GM18870 (cell line): ENCODE measurements around the gene MUTYH.

ENCODE experiments used
- ATAC-seq: cut with Tn5 transposase; IDR thresholded peaks from one replicate; pipeline ENCODE4 v1.9.1; 2021; ENCODE audit warnings: moderate library complexity; ENCODE audit not compliant: unreplicated experiment

Gene MUTYH

GRCh38 chr1:45351508-45351907 is 11.3 kb upstream of the MUTYH start:
- no peak for ATAC-seq

DNA sequence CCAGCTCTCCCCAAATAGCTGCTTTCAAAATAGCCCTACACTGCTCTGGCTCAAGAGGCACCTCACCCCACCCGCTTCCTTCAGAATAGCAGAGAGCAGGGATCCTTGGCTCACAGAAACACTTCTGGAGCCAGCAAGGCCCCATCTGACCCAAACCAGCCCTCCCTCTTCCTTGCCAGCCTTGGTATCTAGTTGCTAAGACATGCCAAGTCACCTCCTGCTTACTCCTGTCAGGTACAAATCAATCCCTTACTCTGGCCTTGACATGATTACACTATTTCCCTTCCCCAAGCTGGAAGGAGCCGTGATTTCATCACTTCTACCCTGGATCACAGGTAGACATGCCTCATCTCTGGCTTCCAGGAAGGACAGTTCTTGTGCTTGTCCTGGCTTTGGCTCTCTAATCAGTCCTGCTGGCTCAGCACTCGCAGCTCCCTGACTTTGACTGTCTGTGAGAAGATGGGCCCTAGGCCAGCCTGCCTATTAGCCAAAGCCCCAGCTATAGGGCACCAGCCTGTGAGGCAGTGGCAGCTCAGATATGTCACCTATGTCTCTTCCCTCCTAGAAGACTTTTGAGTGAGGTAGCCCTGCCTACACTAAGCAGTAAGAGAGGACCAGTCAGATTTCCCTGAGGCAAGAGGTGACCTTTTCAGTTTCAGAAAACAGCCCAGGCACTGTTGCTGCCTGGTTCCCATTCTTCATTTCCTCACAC is 8.9 kb upstream of the MUTYH start:
- no peak for ATAC-seq

DNA sequence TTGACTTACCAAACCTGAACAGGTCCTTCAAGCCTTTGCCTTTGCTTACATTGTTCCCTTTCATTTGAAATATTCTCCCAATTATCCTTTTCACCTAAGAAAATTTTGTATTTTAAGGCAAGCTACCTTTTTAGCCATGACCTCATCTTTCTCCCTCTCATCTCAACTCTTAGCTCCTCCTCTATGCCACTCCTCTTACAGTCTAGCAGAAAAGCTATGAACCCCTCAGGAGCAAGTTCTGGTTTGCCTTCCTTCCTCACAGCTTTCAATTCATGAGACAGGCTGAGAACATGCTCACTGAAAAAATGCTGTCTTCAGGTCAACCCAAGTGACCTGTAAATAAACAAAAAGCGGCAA is 8.3 kb upstream of the MUTYH start:
- no peak for ATAC-seq

- ATAC-seq, result no peak
Measured at GRCh38 chr1:45348020-45348419, 7.8 kb upstream of the MUTYH start.

DNA sequence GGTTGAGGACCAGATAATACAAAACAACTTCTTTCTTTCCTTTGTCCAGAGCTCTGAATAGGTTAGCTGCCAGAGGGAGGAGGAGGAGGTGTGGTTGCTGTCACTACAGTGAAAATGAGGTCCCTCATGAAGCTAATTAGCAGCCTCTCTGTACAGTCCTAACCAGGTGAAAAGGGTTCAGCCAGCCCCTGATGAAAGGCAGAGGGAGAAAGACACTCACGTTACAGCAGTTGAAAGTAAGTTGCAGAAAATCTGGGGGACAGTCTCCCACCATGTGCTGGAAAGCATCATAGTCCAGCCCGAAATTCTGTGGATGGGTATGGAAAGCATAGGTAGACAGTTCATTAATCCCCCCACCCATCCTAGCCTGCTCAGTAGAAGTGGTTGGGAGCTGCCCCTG is 6.2 kb upstream of the MUTYH start:
- no peak for ATAC-seq

DNA sequence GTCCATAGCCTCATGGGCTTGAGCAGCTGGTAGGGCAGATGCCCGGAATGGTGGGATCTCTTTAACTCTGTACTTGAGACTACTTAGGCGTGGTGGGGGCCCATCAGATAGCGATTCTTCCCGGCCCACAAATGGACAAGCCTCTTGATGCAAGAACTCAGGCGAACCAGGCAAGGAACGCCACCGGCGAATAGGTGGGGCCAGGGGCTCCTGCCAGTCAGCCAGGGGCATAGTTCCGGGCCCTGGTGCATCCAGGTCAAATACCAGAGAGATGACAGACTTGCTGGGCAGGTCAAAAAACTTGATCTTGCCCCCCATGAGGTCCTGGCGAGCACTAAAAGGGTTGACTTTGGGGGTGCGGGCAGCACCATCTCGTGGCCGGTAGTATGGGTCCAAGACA is 4.8 kb upstream of the MUTYH start:
- no peak for ATAC-seq

DNA sequence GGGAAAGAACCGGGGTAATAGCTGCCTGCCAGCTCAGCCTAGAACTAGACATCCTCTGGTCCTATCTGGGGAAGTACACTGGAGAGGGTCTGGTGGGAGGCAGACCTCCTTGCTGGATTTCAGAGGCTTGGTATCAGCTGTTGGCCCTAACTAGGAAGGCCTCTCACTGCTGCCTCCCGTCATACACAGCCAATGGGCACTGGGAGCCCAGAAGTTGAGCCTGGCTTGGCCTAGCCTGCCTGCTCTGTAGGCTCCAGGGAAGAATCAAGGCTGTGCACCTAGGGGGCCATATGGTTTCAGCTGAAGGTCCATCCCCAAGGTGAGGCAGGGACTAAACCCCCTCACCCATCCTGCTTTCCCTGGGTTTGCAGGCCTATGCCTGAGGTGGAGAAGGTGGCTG is 4.3 kb upstream of the MUTYH start:
- ATAC-seq, result no peak

DNA sequence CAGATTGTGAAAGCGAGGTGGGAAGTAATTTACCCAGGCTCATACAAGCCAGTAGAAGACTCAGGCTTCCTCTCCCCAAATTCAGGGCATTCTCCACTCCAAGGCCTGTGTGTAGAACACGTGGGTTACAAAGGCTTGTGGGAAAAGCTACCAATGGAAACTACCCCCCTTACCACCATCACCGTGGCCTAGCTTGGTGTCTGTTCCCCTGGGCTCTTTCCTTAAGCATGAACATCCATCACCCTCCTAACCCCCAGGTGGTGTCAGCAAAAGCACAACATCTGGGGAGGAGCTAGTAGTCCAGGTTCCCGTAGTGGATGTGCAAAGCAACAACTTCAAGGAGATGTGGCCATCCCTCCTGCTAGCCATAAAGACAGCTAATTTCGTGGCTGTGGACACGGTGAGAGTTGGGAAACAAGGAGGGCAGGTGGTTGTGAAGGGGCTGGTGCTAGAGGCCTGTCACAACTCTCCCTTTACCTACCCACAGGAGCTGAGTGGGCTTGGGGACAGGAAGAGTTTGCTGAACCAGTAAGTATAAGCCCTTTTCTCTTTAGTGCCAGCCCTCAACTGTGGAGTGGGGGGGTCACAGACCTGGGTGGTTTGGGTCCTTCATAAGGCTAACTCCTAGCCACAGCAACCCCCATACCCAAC is 701 bp upstream of the MUTYH start:
- ATAC-seq, result no peak

DNA sequence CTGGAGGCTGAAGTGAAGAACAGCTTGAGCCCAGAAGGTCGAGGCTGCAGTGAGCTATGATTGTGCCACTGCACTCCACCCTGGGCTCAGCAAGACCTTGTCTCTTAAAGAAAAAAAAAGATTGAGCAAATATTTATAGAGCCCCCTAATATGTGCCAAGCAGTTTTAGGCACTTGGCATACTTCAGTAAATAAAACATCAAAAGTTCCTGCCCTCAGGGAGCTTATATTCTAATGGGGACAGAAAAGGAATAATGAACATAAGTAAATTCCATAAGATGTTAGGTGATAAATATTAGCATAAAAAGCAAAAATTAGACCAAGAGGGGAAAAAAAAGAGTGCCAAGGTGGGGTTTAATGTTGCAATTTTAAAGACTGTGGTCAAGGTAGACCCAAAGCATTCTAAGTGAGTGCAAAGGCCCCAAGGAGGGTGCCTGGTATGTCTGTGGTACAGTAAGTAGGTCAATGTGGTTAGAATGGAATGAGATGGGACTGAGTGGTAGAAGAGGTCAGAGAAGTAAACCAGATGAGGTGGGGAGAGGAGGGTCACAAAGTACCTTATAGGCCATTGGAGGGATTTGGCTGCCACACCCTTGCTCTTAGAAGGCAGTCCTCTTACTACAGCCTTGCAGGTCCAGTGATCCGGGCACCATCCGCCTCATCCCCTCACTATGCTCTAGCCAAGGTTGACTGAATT is 2.5 kb downstream of the MUTYH start:
- ATAC-seq, result no peak

DNA sequence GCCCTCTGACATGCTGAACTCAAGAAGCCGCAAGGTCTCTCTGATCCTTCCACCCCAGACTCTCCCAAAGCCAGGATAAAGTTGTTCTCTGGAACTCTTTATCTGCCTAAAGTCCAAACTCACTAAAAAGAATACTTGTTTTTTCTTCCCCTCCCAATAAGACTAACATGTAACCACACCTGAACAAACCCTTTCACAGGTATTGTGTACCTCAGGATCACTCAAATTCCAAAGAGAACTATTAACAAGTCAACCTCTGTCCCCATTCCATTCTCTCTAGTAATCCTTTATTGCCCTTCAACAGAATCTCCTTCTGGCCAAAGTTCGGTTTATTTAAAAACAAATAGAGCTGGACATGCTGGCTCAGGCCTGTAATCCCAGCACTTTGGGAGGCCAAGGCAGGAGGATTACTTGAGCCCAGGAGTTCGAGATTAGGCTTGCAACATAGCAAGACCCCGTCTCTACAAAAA is 4.3 kb downstream of the MUTYH start:
- ATAC-seq, result no peak

GRCh38 chr1:45334308-45335245 is 5.7 kb downstream of the MUTYH start:
- ATAC-seq, result no peak

GRCh38 chr1:45332346-45332720 is 7.9 kb downstream of the MUTYH start:
- ATAC-seq, result no peak

DNA sequence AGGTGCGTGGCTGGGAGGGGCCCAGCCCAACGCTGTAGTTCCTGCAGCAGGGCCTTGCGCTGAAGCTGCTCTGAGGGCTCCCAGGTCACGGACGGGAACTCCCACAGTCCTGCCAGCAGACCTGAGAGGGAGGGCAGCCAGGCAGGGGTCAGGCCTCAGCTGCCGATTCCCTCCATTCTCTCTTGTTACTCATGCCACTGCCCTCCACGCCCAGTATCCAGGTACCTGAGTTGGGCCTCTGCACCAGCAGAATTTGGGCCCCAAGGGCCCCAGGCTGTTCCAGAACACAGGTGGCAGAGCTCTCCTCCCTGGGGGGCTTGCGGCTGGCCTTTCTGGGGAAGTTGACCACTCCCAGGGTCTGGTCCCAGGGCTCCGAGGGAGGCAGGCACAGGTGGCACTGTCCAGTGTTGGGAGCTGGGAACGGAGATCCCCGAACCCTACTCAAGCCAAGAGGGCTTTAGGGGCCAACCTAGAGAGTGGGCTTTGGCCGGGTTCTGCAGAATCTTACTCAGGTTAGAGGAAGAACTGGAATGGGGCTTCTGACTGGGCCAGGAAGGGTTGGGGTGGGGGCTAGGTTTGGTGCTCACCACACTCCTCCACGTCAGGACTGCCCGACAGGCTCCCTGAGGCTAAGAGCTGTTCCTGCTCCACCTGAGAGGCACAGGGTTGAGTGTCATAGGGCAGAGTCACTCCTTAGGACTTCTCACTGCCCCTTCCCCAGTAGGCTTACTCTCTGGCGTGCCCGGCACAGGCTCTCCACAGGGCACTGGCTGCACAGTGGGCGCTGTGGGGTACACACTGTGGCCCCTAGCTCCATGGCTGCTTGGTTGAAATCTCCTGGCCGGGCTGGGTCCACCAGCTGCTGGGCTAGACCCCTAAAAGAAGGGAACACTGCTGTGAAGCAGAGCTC is 8.5 kb downstream of the MUTYH start:
- ATAC-seq, result no peak

DNA sequence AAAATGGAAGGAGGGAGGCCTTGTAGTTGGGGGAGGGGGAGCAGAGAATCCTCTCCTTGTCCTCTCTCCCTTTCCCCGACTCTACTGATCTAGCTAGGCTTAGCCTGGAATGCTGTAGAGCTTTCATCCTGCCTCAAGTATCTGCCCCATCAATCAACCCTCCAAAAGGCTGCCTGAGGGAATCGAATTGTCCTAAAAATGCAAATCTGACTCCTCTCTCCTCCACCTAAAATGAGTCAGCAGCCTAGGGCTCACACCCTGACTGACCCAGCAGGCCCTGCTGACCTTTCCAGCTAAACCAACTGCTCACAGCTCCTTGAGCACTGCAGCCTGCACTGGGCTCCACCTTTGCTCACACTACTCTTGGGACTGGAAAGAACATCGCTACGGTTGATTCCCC is 10.8 kb downstream of the MUTYH start:
- no peak for ATAC-seq

- ATAC-seq, result no peak
Measured at GRCh38 chr1:45328680-45329079, 11.6 kb downstream of the MUTYH start.

- no peak for ATAC-seq
Measured at GRCh38 chr1:45327644-45328515, 12.4 kb downstream of the MUTYH start.

GRCh38 chr1:45326627-45327623 is 13.3 kb downstream of the MUTYH start, which contains the start of gene HPDL:
Gene HPDL (plus strand): TSS chr1:45326895. CDS start chr1:45327149, 254 bp downstream.
- ATAC-seq, result no peak
